Measurements from ENCODE around the gene MYBPHL.

Gene MYBPHL

GRCh38 chr1:109263234-109263596 lies 43.6 kb downstream of the MYBPHL start:
- DNase-seq = no peak

GRCh38 chr1:109262231-109263055 lies 44.4 kb downstream of the MYBPHL start:
- DNase-seq = no peak

GRCh38 chr1:109261578-109261977 lies 45.2 kb downstream of the MYBPHL start:
- DNase-seq = no peak

- no peak for DNase-seq
Observed at GRCh38 chr1:109261006-109261405, 45.8 kb downstream of the MYBPHL start.

- no peak for DNase-seq
Observed at GRCh38 chr1:109259674-109260557, 46.9 kb downstream of the MYBPHL start.

- DNase-seq = no peak
Observed at GRCh38 chr1:109258481-109259466, 48.0 kb downstream of the MYBPHL start.

GRCh38 chr1:109257682-109258421 lies 49.0 kb downstream of the MYBPHL start:
- DNase-seq = no peak

- no peak for DNase-seq
Observed at GRCh38 chr1:109256971-109257681, 49.7 kb downstream of the MYBPHL start.

- DNase-seq = no peak
Observed at GRCh38 chr1:109256085-109256484, 50.7 kb downstream of the MYBPHL start.

GRCh38 chr1:109255678-109256077 lies 51.1 kb downstream of the MYBPHL start:
- no peak for DNase-seq

- DNase-seq = no peak
Observed at GRCh38 chr1:109255097-109255651, 51.6 kb downstream of the MYBPHL start.

GRCh38 chr1:109254621-109255096 lies 52.2 kb downstream of the MYBPHL start:
- no peak for DNase-seq

GRCh38 chr1:109253803-109254620 lies 52.8 kb downstream of the MYBPHL start:
- DNase-seq = no peak

GRCh38 chr1:109252893-109253802 lies 53.7 kb downstream of the MYBPHL start:
- no peak for DNase-seq

GRCh38 chr1:109252167-109252892 lies 54.5 kb downstream of the MYBPHL start:
- no peak for DNase-seq

- DNase-seq = no peak
Observed at GRCh38 chr1:109251277-109252166, 55.3 kb downstream of the MYBPHL start.
